ENCODE data around the gene PRKAG2.

- TF ChIP-seq, protein P1, sequence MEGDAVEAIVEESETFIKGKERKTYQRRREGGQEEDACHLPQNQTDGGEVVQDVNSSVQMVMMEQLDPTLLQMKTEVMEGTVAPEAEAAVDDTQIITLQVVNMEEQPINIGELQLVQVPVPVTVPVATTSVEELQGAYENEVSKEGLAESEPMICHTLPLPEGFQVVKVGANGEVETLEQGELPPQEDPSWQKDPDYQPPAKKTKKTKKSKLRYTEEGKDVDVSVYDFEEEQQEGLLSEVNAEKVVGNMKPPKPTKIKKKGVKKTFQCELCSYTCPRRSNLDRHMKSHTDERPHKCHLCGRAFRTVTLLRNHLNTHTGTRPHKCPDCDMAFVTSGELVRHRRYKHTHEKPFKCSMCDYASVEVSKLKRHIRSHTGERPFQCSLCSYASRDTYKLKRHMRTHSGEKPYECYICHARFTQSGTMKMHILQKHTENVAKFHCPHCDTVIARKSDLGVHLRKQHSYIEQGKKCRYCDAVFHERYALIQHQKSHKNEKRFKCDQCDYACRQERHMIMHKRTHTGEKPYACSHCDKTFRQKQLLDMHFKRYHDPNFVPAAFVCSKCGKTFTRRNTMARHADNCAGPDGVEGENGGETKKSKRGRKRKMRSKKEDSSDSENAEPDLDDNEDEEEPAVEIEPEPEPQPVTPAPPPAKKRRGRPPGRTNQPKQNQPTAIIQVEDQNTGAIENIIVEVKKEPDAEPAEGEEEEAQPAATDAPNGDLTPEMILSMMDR (IDR thresholded peaks at IDR 0.05) = no peak
- TF ChIP-seq POLR2A (IDR thresholded peaks at IDR 0.05) = no peak
Measured at GRCh38 chr7:151845412-151846205, 31.3 kb downstream of the PRKAG2 start.
